Measurements from ENCODE around the gene DCC.

DNA sequence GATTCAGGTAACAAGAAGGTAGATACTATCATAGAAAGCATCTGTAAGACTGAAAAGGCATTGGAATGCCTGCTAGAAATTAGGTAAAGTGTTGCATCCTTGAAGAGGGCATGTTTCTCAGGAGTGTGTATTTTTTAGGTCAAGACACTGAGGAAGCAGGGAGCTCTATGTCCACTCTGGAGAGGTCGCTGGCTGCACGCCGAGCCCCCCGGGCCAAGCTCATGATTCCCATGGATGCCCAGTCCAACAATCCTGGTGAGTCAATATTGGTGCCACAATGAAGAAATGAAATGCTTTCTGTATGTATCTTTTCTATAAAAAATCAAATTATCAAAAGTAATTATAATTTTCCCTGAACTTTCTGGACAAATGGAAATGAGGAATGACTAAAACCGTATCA lies 1127.8 kb downstream of the DCC start:
- TF ChIP-seq, protein P1, sequence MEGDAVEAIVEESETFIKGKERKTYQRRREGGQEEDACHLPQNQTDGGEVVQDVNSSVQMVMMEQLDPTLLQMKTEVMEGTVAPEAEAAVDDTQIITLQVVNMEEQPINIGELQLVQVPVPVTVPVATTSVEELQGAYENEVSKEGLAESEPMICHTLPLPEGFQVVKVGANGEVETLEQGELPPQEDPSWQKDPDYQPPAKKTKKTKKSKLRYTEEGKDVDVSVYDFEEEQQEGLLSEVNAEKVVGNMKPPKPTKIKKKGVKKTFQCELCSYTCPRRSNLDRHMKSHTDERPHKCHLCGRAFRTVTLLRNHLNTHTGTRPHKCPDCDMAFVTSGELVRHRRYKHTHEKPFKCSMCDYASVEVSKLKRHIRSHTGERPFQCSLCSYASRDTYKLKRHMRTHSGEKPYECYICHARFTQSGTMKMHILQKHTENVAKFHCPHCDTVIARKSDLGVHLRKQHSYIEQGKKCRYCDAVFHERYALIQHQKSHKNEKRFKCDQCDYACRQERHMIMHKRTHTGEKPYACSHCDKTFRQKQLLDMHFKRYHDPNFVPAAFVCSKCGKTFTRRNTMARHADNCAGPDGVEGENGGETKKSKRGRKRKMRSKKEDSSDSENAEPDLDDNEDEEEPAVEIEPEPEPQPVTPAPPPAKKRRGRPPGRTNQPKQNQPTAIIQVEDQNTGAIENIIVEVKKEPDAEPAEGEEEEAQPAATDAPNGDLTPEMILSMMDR (conservative IDR thresholded peaks at IDR 0.05; ENCODE audit: low read length), result no peak
- TF ChIP-seq EZH2phosphoT487 (IDR thresholded peaks at IDR 0.05; ENCODE audit: borderline replicate concordance), result no peak

Data from Loucy (cell line).